ENCODE results near the gene HP.
"Not testable (repeated sequence)": the region's sequence is repeated elsewhere in the genome, so short reads cannot be mapped to it uniquely, and the experiment has no call there.

HP gene

GRCh38 chr16:72043539-72043938 lies 10.8 kb upstream of the HP start:
- no peak for DNase-seq

- DNase-seq, result no peak
Measured at GRCh38 chr16:72044296-72044695, 10.0 kb upstream of the HP start.

GRCh38 chr16:72044825-72045359 lies 9.4 kb upstream of the HP start:
- no peak for DNase-seq

GRCh38 chr16:72049110-72049509 lies 5.2 kb upstream of the HP start:
- DNase-seq, result no peak

- DNase-seq, result no peak
Measured at GRCh38 chr16:72050769-72051464, 3.4 kb upstream of the HP start.

- DNase-seq, result no peak
Measured at GRCh38 chr16:72051818-72052217, 2.5 kb upstream of the HP start.

GRCh38 chr16:72055911-72056310 lies 1.6 kb downstream of the HP start:
- DNase-seq, result no peak

- not testable (repeated sequence) for DNase-seq
Measured at GRCh38 chr16:72057313-72057712, 3.0 kb downstream of the HP start.

GRCh38 chr16:72059060-72059459 lies 4.8 kb downstream of the HP start:
- DNase-seq, result not testable (repeated sequence)

- DNase-seq, result no peak
Measured at GRCh38 chr16:72060405-72060804, 6.1 kb downstream of the HP start.

- no peak for DNase-seq
Measured at GRCh38 chr16:72061564-72061963, 7.3 kb downstream of the HP start.

- no peak for DNase-seq
Measured at GRCh38 chr16:72064361-72064894, 10.1 kb downstream of the HP start.

- peak; percentile 35 for DNase-seq
Measured at GRCh38 chr16:72066747-72067146, 12.4 kb downstream of the HP start.

- DNase-seq, result no peak
Measured at GRCh38 chr16:72068930-72069329, 14.6 kb downstream of the HP start.

- no peak for DNase-seq
Measured at GRCh38 chr16:72072514-72073342, 18.4 kb downstream of the HP start.

GRCh38 chr16:72073560-72074230 lies 19.4 kb downstream of the HP start:
- no peak for DNase-seq

- not testable (repeated sequence) for DNase-seq
Measured at GRCh38 chr16:72075067-72075466, 20.8 kb downstream of the HP start.

GRCh38 chr16:72076991-72077706 lies 22.8 kb downstream of the HP start:
- DNase-seq, result not testable (repeated sequence)

- DNase-seq, result no peak
Measured at GRCh38 chr16:72083778-72084404, 29.6 kb downstream of the HP start.

- no peak for DNase-seq
Measured at GRCh38 chr16:72084445-72084844, 30.1 kb downstream of the HP start.

- DNase-seq, result no peak
Measured at GRCh38 chr16:72085002-72085401, 30.7 kb downstream of the HP start.

GRCh38 chr16:72091217-72091616 lies 36.9 kb downstream of the HP start:
- no peak for DNase-seq
